ENCODE measurements around the gene ASXL3. TPM values are rescaled to one million over a fixed set of nuclear protein-coding genes. Genes with fewer than 3 reads are reported as not detected.

The ASXL3 gene
- not detected for total RNA-seq

DNA sequence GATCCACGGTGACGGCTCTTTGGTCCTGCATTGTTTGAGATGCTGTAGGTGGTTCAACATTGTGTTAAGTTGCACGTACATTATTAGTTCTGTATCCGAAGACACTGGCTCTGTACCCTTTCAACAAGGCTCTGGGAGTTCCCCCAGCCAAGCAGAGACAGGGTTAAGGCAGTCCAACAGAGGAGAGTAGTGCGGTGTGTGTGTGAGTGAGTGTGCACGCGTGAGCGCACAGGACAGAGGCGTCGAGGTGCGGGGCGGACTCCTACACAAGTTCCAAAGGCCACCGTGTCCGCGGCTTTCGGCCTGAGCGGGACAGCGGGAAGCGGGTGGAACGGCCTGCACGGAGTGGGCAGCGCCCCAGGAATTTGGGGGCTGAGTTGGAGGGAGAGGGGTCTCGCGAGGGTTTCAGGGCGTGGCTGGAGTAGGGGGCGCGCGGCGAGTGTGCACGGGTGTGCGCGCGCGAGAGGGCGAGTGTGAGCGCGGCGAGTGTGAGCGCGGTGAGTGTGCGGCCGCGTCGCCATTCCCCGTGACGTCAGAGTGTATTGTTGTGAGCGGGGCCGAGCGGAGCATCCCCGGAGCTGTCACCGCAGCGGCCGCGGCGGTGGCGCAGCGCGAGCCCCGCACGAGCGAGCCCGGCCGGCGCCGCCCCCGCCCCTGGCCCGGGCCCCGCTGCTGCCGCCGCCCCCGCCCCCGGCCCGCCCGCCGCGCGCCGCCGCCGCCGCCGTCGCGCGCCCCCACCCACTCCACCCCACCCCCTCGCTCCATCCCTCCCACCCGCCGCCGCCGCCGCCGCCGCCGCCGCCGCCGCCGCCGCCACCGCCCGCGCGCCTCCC, at the start of gene ASXL3:
Gene ASXL3 (plus strand): TSS at position 535 of the 833 bp plus-strand sequence. CDS start 413 bp downstream, outside the sequence.
- POLR2A ChIA-PET, result no interaction called here
- CTCF ChIA-PET, result no interaction called here
- no peak within 1 kb of the TSS for H3K27ac Mint-ChIP-seq
- peak within 1 kb of the TSS; percentile 56 for H3K4me3 Mint-ChIP-seq
- DNase-seq, result peak; percentile 20
- H3K27me3 Mint-ChIP-seq, result peaks cover 18% of the 10 kb centered on the region
- H3K9me3 Mint-ChIP-seq (ENCODE audit: low read depth), result no peaks in the 10 kb centered on the region
- ATAC-seq, result peak; percentile 47
- H3K36me3 Mint-ChIP-seq (ENCODE audit: low read depth), result peaks cover 5% of the 10 kb centered on the region
- H3K4me1 Mint-ChIP-seq, result peaks cover 5% of the 10 kb centered on the region
- intact Hi-C loops (cut with DNase I, micrococcal nuclease), result no loop called here

DNA sequence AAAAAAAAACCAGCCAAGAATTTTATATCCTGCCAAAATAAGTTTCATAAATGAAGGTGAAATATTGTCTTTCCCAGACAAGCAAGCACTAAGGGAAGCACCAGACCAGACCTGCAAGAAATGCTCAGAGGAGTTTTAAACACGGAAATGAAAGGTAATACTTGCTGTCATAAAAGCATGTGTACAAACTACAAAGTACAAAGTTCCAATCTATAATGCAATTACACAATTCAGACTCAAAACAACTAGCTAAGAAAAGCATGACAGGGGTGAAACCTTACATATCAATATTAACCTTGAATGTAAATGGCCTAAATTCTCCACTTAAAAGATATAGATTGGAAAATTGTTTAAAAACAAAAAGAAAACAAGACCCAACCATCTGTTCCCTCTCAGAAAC, 45.0 kb upstream of the ASXL3 start:
- intact Hi-C loops (cut with DNase I, micrococcal nuclease), result no loop called here
- Mint-ChIP-seq H3K4me3 (no peak overlapping the region), H3K4me1 (no peaks in the 10 kb centered on the region), H3K9me3 (ENCODE audit: low read depth) (peaks cover 10% of the 10 kb centered on the region), H3K27me3 (no peaks in the 10 kb centered on the region), H3K36me3 (ENCODE audit: low read depth) (no peaks in the 10 kb centered on the region), H3K27ac (no peak overlapping the region)
- ATAC-seq, result no peak
- POLR2A ChIA-PET, result no interaction called here
- CTCF ChIA-PET, result no interaction called here
- no peak for DNase-seq

DNA sequence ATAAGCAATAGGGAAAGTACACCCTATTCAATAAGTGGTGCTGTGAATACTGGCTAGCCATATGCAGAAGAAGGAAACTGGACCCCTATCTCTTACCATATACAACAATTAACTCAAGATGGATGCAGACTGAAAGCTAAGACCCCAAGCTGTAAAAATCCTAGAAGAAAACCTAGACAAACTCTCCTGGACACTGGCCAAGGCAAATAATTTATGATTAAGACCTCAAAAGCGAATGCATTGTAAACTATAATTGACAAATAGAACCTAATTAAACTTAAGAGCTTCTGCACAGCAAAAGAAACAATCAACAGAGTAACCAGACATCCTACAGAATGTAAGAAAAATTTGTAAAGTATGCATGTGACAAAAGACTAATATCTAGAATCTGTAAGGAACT, 41.1 kb upstream of the ASXL3 start:
- Mint-ChIP-seq H3K27me3 (no peaks in the 10 kb centered on the region), H3K27ac (no peak overlapping the region), H3K36me3 (ENCODE audit: low read depth) (no peaks in the 10 kb centered on the region), H3K4me3 (no peak overlapping the region), H3K9me3 (ENCODE audit: low read depth) (no peaks in the 10 kb centered on the region), H3K4me1 (no peaks in the 10 kb centered on the region)
- intact Hi-C loops (cut with DNase I, micrococcal nuclease), result no loop called here
- DNase-seq, result no peak
- ATAC-seq, result no peak
- CTCF ChIA-PET, result no interaction called here
- POLR2A ChIA-PET, result no interaction called here

DNA sequence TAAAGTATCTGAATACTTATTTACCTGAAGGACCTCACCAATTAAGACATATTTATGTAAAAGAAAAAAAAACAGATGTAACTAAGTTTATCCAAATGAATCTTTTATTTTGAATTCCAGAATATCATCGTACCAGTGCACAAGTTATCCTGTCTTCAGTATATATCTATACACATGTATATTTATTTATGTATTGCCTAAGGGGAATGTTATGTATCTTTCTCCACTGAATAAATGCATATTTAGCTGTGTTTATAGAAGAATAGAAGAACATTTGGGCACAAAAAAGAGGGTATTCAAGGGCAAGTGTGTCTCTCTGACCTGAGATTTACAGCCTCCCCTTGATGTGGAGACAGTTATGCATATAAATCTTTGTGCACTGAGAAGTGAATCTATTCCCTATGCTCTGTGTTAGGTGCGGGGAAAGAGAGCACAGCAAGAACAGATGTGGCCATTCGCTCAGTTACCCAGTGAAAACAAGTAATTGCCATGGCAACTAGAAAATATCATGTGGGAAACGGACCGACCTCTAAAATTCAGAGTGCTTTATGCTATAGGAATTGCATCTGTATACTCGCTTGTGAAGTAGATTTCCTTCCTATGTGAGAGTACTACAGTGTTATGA, 39.5 kb upstream of the ASXL3 start:
- Mint-ChIP-seq H3K4me3 (no peak overlapping the region), H3K4me1 (no peaks in the 10 kb centered on the region), H3K9me3 (ENCODE audit: low read depth) (peaks cover under 1% of the 10 kb centered on the region), H3K36me3 (ENCODE audit: low read depth) (no peaks in the 10 kb centered on the region), H3K27ac (no peak overlapping the region), H3K27me3 (no peaks in the 10 kb centered on the region)
- ChIA-PET POLR2A (no interaction called here), CTCF (no interaction called here)
- no peak for ATAC-seq
- intact Hi-C loops (cut with DNase I, micrococcal nuclease), result no loop called here
- DNase-seq, result no peak

DNA sequence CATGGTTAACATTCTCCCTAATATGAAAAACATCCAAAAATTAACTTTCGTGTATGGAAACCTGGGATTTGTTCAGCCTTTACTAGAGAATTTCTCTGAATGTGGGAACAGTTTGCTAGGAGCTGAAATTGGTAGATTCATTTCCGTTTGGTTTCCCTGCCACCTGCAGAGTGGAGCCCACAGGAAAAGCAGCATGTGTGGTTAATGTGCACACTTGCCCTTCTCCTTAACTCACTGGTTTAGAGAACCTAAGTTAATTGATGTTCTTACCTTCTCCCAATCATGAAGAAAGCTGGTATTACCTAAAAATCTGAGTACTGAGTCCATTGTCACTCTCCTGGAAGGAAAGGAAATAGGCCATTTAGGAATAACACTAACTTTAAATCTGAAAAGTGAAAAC, 37.6 kb upstream of the ASXL3 start:
- POLR2A ChIA-PET, result no interaction called here
- ATAC-seq (no peak), DNase-seq (no peak)
- no peaks in the 10 kb centered on the region for H3K4me1 Mint-ChIP-seq
- H3K9me3 Mint-ChIP-seq (ENCODE audit: low read depth), result peaks cover 4% of the 10 kb centered on the region
- CTCF ChIA-PET, result no interaction called here
- intact Hi-C loops (cut with DNase I, micrococcal nuclease), result no loop called here
- no peak overlapping the region for H3K27ac Mint-ChIP-seq
- no peaks in the 10 kb centered on the region for H3K36me3 Mint-ChIP-seq (ENCODE audit: low read depth)
- H3K27me3 Mint-ChIP-seq, result no peaks in the 10 kb centered on the region
- H3K4me3 Mint-ChIP-seq, result no peak overlapping the region

DNA sequence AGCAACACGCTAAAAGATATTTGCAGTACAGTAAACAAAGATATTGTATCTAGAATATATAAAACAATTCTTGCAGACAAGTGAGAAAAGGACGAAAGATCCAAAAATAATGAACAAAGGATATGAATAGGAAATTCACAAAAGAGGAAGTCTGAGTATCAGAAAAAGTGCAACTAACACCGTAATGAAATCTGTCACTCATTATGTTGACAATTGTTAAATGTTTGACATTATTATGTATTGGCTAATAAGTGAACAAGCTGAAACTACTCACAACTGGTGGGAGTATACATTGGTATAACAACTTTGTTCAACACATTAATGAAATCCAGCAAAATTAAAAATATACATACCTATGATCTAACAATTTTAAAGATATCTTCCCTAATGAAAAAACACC, 36.7 kb upstream of the ASXL3 start:
- ChIA-PET POLR2A (no interaction called here), CTCF (no interaction called here)
- no peak for DNase-seq
- ATAC-seq, result no peak
- H3K4me3 Mint-ChIP-seq, result no peak overlapping the region
- no peaks in the 10 kb centered on the region for H3K4me1 Mint-ChIP-seq
- no peaks in the 10 kb centered on the region for H3K27me3 Mint-ChIP-seq
- no peak overlapping the region for H3K27ac Mint-ChIP-seq
- peaks cover 4% of the 10 kb centered on the region for H3K9me3 Mint-ChIP-seq (ENCODE audit: low read depth)
- no peaks in the 10 kb centered on the region for H3K36me3 Mint-ChIP-seq (ENCODE audit: low read depth)
- intact Hi-C loops (cut with DNase I, micrococcal nuclease), result no loop called here

DNA sequence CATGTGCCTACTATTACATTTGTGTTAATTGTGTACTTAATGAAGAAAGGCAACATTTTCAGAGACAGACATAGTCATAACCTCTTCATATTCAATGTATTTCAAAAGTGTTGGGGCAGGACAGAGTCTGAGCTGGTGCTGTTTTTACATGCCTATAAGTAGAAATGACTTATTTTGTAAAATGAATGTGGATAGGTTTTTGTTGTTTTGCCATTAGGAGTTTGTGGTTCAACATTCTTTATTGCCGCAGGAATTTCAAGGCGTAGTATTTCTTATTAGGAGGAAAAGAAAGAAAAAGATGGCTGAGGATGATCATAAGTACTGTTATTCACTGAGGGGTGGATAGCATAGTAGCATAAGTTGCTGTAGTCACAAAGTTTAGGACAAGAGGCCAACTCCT, 21.2 kb upstream of the ASXL3 start:
- Mint-ChIP-seq H3K4me3 (no peak overlapping the region), H3K9me3 (ENCODE audit: low read depth) (peaks cover 1% of the 10 kb centered on the region), H3K27ac (no peak overlapping the region), H3K4me1 (no peaks in the 10 kb centered on the region), H3K27me3 (no peaks in the 10 kb centered on the region), H3K36me3 (ENCODE audit: low read depth) (no peaks in the 10 kb centered on the region)
- CTCF ChIA-PET, result interaction anchor here (1.1 kb wide), 1 partner anchor 10 kb away, joined by 6 read pairs; no protein-coding TSS in a partner anchor
- intact Hi-C loops (cut with DNase I, micrococcal nuclease), result no loop called here
- ATAC-seq (no peak), DNase-seq (no peak)
- POLR2A ChIA-PET, result no interaction called here

DNA sequence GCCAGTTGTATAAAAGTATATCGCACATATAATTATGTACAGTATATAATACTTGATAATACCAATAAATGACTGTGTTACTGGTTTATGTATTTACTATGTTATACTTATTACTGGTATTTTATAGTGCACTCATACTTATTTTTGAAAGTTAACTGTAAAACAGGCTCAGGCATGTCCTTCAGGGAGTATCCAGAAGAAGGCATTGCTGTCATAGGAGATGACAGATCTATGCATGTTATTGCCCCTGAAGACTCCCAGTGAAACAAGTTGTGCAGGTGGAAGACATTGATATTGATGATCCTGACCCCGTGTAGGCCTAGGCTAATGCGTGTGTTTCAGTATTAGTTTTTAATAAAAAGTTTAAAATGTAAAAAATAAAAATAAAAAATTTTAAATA, 20.3 kb upstream of the ASXL3 start:
- Mint-ChIP-seq H3K36me3 (ENCODE audit: low read depth) (no peaks in the 10 kb centered on the region), H3K4me3 (no peak overlapping the region), H3K27me3 (no peaks in the 10 kb centered on the region), H3K27ac (no peak overlapping the region), H3K4me1 (no peaks in the 10 kb centered on the region), H3K9me3 (ENCODE audit: low read depth) (peaks cover 3% of the 10 kb centered on the region)
- no peak for ATAC-seq
- POLR2A ChIA-PET, result no interaction called here
- no peak for DNase-seq
- CTCF ChIA-PET, result interaction anchor here (1.1 to 1.2 kb wide), 2 partner anchors 9 to 326 kb away, joined by 3 to 6 read pairs; no protein-coding TSS in a partner anchor
- intact Hi-C loops (cut with DNase I, micrococcal nuclease), result no loop called here

DNA sequence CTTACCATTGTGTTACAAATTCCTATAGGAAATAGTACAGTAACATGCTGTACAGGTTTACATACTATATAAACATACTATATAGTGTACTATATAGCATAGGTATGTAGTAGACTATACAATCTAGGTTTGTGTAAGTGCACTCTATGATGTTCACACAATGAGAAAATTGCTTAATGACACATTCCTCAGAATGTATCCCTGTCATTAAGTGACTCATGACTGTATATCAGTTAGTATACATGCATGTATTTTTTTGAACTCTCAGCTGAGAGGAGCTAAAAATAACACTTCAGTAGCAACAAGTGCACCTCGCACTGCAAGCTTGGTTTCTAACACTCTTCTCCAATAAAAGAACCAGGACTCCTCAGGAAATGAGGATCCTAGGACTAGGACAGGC, 19.5 kb upstream of the ASXL3 start:
- ATAC-seq, result no peak

DNA sequence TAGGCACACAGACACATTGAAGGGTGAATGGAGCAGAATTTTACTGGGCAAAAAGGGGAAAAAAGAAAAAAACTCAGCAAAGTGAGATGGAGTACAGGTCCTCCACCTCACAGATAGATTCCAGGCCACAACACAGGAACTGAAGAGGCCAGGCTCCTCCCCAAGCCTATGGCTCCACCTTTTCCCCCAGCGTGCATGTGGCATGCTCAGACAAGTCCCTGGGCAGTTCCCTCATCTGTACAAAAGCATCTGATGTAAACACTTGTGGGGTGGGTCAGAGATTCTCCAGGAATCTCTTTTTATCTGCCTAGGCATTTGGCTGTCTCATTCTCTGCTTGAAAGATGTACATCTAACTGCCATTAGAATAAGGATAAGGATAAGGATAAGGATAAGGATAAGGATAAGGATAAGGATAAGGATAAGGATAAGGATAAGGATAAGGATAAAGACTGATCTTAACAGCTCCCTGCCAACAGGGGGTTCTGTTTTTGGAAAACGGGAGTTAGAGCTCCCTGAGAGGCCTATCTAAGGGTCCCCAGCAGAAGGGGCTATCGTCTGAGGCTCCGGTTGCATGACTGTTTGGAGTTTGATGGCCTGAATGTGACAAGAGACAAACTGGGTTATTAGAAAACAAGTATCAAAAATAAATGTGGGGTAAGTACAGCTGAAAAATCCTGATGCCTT, 17.2 kb upstream of the ASXL3 start:
- Mint-ChIP-seq H3K9me3 (ENCODE audit: low read depth) (peaks cover 5% of the 10 kb centered on the region), H3K4me1 (no peaks in the 10 kb centered on the region), H3K27me3 (no peaks in the 10 kb centered on the region), H3K27ac (no peak overlapping the region), H3K36me3 (ENCODE audit: low read depth) (no peaks in the 10 kb centered on the region), H3K4me3 (no peak overlapping the region)
- DNase-seq (no peak), ATAC-seq (no peak)
- ChIA-PET CTCF (no interaction called here), POLR2A (no interaction called here)
- intact Hi-C loops (cut with DNase I, micrococcal nuclease), result no loop called here

More for the DNA sequence above, 19.5 kb upstream of the ASXL3 start:
- POLR2A ChIA-PET, result no interaction called here
- H3K27me3 Mint-ChIP-seq, result no peaks in the 10 kb centered on the region
- peaks cover 3% of the 10 kb centered on the region for H3K9me3 Mint-ChIP-seq (ENCODE audit: low read depth)
- no peak overlapping the region for H3K27ac Mint-ChIP-seq
- CTCF ChIA-PET, result interaction anchor here (1.2 kb wide), 1 partner anchor 327 kb away, joined by 3 read pairs; no protein-coding TSS in a partner anchor
- intact Hi-C loops (cut with DNase I, micrococcal nuclease), result no loop called here
- H3K4me3 Mint-ChIP-seq, result no peak overlapping the region
- H3K4me1 Mint-ChIP-seq, result no peaks in the 10 kb centered on the region
- no peak for DNase-seq
- no peaks in the 10 kb centered on the region for H3K36me3 Mint-ChIP-seq (ENCODE audit: low read depth)

DNA sequence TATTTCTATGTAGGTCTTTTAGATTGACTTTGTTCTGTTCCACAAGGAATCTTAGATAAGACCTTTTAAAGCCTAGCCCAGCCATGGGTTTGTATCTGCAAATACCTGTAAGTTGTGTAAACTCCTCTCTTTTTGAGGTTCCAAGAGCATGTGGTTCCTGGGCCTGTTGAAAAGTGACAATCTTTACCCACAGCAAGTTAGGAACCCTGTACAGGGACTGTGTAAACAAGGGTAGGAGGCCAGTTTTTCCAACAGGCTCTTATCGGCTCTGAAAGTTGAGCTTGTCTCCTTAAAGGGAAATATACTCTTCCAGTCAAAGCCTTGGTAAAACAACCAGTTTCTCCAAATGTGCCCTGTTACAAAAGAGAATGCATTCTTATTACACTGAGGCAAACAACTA, 15.3 kb upstream of the ASXL3 start:
- Mint-ChIP-seq H3K36me3 (ENCODE audit: low read depth) (no peaks in the 10 kb centered on the region), H3K4me3 (no peak overlapping the region), H3K27me3 (no peaks in the 10 kb centered on the region), H3K9me3 (ENCODE audit: low read depth) (peaks cover 12% of the 10 kb centered on the region), H3K27ac (no peak overlapping the region), H3K4me1 (no peaks in the 10 kb centered on the region)
- ATAC-seq (no peak), DNase-seq (no peak)
- CTCF ChIA-PET, result no interaction called here
- POLR2A ChIA-PET, result no interaction called here
- intact Hi-C loops (cut with DNase I, micrococcal nuclease), result no loop called here

DNA sequence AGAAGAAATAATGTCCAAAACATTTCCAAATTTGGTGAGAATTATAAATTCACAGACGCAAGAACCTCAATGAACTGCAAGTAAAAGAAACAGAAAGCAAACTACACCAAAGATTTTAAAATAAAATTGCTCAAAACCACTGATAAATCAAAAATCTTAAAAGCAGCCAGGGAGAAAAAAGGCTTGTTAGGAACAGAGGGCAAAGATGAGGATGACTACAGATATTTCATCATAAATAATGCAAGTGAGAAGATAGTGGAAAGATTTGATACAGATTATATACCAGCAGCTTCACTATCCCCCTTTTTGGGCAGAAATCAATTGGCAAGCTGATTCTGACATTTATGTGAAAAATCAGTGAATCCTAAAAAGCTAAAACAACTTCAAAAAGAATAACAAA, 10.3 kb upstream of the ASXL3 start:
- H3K27ac Mint-ChIP-seq, result no peak overlapping the region
- peaks cover 11% of the 10 kb centered on the region for H3K9me3 Mint-ChIP-seq (ENCODE audit: low read depth)
- intact Hi-C loops (cut with DNase I, micrococcal nuclease), result no loop called here
- H3K27me3 Mint-ChIP-seq, result no peaks in the 10 kb centered on the region
- DNase-seq, result no peak
- ATAC-seq, result no peak
- H3K4me1 Mint-ChIP-seq, result no peaks in the 10 kb centered on the region
- no peaks in the 10 kb centered on the region for H3K36me3 Mint-ChIP-seq (ENCODE audit: low read depth)
- CTCF ChIA-PET, result no interaction called here
- H3K4me3 Mint-ChIP-seq, result no peak overlapping the region
- POLR2A ChIA-PET, result no interaction called here

All from activated CD4-positive, alpha-beta T cell treated with anti-CD3 and anti-CD28 coated beads for 36 hours (primary cell).